Measurements from ENCODE around the gene SOX9.

SOX9 gene

GRCh38 chr17:72145962-72146361 lies 25.1 kb downstream of the SOX9 start:
- DNase-seq = no peak
- TF ChIP-seq GATA1 (IDR thresholded peaks at IDR 0.05; ENCODE audit: low read depth, low read length) (no peak), POLR2A (IDR thresholded peaks at IDR 0.05; ENCODE audit: low read length) (no peak)

DNA sequence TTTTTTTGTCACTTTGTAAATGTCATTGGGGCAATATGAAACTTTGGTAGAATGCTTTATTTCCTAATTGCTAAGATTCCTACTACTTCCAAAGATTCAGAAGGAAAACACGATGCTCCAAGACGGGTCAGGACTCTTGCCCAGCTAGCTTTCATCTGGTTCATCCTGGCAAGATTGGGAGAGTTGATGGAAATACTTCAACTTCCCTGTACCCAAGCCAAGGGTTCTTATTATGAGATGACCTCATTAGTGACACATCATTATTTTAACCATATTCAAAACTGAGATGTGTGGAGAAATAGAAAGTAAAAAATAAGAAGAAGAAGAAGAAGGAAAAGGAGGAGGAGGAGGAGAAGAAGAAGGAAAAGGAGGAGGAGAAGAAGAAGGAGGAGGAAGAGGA lies 25.6 kb downstream of the SOX9 start:
- TF ChIP-seq POLR2A (IDR thresholded peaks at IDR 0.05; ENCODE audit: low read length) (no peak), GATA1 (IDR thresholded peaks at IDR 0.05; ENCODE audit: low read depth, low read length) (no peak)
- no peak for DNase-seq

GRCh38 chr17:72150632-72151460 lies 30.0 kb downstream of the SOX9 start:
- TF ChIP-seq GATA1 (IDR thresholded peaks at IDR 0.05; ENCODE audit: low read depth, low read length) (no peak), POLR2A (IDR thresholded peaks at IDR 0.05; ENCODE audit: low read length) (no peak)
- DNase-seq = no peak

GRCh38 chr17:72151565-72152386 lies 31.0 kb downstream of the SOX9 start:
- no peak for TF ChIP-seq POLR2A (IDR thresholded peaks at IDR 0.05; ENCODE audit: low read length)
- TF ChIP-seq GATA1 (IDR thresholded peaks at IDR 0.05; ENCODE audit: low read depth, low read length) = no peak

DNA sequence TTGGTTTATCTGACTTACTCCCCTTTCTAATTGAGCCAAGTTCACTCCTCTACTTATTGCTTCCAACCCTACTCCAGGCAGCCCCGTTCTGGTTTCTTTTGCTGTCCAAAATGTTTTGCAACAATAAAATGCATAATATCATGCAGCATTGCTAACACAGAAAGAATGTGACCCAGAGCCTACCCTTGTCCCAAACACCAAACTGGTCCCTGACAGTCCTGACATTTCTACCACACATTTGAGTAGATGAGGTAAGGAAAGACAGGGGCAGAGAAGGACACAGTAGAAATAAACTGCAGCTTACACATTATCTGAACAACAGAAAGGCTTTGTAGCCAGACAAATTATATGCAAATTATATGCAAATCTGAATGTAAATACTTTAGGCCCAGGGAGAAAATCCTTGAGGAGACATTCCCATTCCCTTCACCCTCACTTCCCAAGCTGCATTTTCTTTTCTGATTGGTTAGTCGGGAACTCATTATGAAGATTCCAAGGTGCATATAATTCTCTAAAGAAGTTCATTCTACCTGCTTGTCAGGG lies 31.6 kb downstream of the SOX9 start:
- DNase-seq = no peak
- TF ChIP-seq GATA1 (IDR thresholded peaks at IDR 0.05; ENCODE audit: low read depth, low read length) (no peak), POLR2A (IDR thresholded peaks at IDR 0.05; ENCODE audit: low read length) (no peak)

More at GRCh38 chr17:72151565-72152386, 31.0 kb downstream of the SOX9 start:
- DNase-seq = no peak

- TF ChIP-seq GATA1 (IDR thresholded peaks at IDR 0.05; ENCODE audit: low read depth, low read length) = no peak
- TF ChIP-seq POLR2A (IDR thresholded peaks at IDR 0.05; ENCODE audit: low read length) = no peak
Observed at GRCh38 chr17:72158895-72159885, 38.4 kb downstream of the SOX9 start.

DNA sequence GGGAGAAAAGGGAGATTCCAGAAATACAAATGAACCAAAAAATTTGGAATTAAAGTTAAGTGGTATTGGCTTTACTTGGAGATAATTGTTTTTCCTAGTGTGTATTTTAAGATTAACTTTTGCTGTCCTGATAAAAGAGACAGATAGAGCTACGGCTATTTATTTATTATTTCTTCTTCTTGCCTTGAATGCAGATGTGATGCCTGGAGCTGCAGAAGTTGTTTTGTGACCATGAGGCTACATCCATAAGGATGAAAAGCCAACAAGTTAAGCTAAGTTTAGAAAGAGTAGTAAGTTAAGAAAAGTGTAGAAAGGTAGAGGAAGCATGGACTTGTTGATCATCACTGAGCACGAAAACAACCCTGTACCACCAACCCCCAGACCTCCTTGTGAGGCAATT lies 41.7 kb downstream of the SOX9 start:
- TF ChIP-seq POLR2A (IDR thresholded peaks at IDR 0.05; ENCODE audit: low read length) (no peak), GATA1 (IDR thresholded peaks at IDR 0.05; ENCODE audit: low read depth, low read length) (no peak)
- DNase-seq = no peak

More at GRCh38 chr17:72158895-72159885, 38.4 kb downstream of the SOX9 start:
- no peak for DNase-seq

DNA sequence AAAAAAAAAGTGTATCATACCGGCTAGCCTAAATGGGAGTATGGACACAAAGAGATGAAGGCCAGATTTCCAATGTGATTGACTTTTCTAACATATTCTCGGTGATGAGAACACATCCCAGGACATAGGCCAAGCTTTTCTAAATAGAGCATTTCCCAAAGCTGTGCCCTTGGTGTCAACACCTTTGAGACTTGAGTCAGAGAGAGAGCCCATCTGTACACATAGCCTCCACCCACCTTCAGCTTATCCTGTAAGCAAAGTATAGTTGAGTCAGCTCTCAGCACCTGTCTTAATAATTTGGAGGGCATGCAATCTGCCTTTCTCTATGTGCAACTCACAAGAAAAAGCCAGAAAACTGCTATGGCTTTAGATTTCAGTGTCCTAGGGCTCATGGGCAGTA lies 42.7 kb downstream of the SOX9 start:
- TF ChIP-seq POLR2A (IDR thresholded peaks at IDR 0.05; ENCODE audit: low read length) (no peak), GATA1 (IDR thresholded peaks at IDR 0.05; ENCODE audit: low read depth, low read length) (no peak)
- no peak for DNase-seq

GRCh38 chr17:72164158-72164739 lies 43.4 kb downstream of the SOX9 start:
- TF ChIP-seq POLR2A (IDR thresholded peaks at IDR 0.05; ENCODE audit: low read length) (no peak), GATA1 (IDR thresholded peaks at IDR 0.05; ENCODE audit: low read depth, low read length) (no peak)
- no peak for DNase-seq

DNA sequence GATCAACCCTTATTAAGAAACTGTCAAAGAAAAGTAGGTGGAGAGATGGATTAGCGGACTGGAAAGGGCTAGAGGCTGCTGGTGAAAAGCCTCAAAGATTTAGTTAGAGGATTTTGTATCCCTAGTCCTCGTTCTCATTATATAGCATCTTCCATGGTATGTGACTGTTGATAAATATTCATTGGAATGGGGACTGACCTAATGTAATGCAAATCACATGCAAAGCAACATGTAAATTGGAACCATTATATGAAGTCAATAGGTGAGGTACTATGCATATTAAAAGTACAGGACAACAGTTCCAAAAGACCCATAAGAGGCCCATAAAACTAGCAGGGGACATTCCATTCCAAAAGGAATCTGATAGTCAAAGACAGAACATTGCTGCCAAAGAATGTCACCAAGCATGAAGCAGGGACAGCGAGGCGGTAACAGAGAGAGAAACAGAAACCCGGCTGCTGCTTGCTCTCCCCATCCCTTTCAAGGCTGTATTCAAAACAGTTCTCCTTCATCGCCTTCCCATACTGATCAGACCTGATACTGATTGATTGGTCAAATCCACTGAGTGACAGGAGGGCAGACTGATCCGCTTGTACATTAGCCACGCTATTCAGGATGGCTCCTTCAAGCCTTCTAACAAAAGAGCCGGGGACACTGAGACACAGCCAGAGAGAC lies 44.5 kb downstream of the SOX9 start:
- no peak for DNase-seq
- TF ChIP-seq GATA1 (IDR thresholded peaks at IDR 0.05; ENCODE audit: low read depth, low read length) (no peak), POLR2A (IDR thresholded peaks at IDR 0.05; ENCODE audit: low read length) (no peak)

- TF ChIP-seq GATA1 (IDR thresholded peaks at IDR 0.05; ENCODE audit: low read depth, low read length) (no peak), POLR2A (IDR thresholded peaks at IDR 0.05; ENCODE audit: low read length) (no peak)
- DNase-seq = no peak
Observed at GRCh38 chr17:72165867-72166439, 45.1 kb downstream of the SOX9 start.

DNA sequence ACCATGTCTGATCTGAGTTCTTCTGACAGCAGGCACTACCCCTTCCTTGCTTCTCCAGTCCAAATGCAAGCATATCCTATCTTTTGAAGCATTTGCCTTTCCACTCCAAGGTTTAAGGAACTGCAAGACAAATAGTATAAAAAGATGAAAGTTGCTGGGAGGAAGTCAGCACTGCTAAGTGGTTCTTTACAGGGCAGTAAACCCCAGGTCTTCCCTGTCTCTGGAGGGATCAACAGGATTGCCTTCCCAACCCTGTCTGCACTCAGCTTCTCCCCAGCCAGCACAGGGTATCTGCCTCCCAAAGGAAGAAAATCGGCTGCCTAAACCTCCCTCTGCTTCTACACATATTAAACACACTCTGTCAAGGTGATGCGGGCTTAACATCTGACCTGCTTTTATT lies 46.8 kb downstream of the SOX9 start:
- TF ChIP-seq POLR2A (IDR thresholded peaks at IDR 0.05; ENCODE audit: low read length) = no peak
- DNase-seq = no peak
